ENCODE data around the gene UNC5A. TPM values are rescaled to one million over a fixed set of nuclear protein-coding genes. Genes with fewer than 3 reads are reported as not detected.

Gene UNC5A
- total RNA-seq, 1 donor from 2014 or later: 0.26 TPM

DNA sequence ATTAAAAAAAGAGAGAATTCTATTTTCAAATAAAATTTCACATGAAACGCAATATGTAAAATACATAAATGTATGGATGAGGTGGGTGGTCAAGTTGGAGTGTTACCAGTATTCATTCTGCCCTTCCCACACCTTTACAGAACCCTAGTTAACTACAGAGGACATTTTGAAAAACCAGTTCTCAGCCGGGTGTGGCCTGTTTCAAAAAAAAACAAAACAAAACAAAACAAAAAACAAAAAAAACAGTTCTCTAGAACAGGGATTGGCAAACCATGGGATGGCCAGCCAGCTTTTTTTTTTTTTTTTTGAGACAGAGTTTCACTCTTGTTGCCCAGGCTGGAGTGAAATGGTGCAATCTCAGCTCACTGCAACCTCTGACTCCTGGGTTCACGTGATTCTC, 117.2 kb downstream of the UNC5A start:
- DNase-seq (ENCODE audit: low read depth in 2 of 2): no peak

DNA sequence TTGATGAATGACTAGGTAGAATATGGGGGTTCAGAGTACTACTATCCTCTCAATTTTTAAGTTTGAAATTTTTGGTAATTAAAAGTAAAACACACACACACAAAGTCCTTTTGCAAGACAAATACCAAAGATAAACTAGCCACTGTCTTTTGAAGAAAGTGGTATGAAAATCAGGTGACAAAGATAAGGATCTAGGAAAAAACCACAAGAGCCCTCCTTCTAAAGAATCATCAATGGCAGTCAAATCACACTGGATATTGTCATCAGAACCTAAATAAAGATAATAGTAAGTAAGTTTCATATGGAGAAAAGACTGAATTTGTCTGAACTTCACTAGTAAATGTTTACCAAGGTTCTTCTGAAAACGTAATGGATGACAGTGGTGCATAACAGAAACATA, 119.3 kb downstream of the UNC5A start:
- DNase-seq (ENCODE audit: low read depth in 2 of 2): no peak

Other genes with a start within 250 kb of the UNC5A start
- gene GPRIN1, start 200.4 kb upstream of the UNC5A start, total RNA-seq: 4.5 and 4.8 TPM in 2 replicates
- gene SNCB, start 180.0 kb upstream of the UNC5A start, total RNA-seq: 0.76 and 1.2 TPM in 2 replicates
- under 0.01 TPM in 1 of 2 replicates, not detected in the other for gene EIF4E1B, start 179.9 kb upstream of the UNC5A start, total RNA-seq
- 36.5 and 47.7 TPM in 2 replicates for gene TSPAN17, start 163.1 kb upstream of the UNC5A start, total RNA-seq
- not detected in 2 replicates for gene HK3, start 88.8 kb downstream of the UNC5A start, total RNA-seq
- 30.6 and 30.7 TPM in 2 replicates for gene UIMC1, start 196.2 kb downstream of the UNC5A start, total RNA-seq
- gene ZNF346, start 212.1 kb downstream of the UNC5A start, total RNA-seq: 13.6 and 21.5 TPM in 2 replicates

All from dermis microvascular lymphatic vessel endothelial cell (primary cell).